Measurements from ENCODE around the gene ARID2. TPM values are rescaled to one million over a fixed set of nuclear protein-coding genes. Genes with fewer than 3 reads are reported as not detected.

The ARID2 gene
- total and polyA plus RNA-seq, 10 donors: 5.7 to 59.6 (median 42.6) TPM

- TF ChIP-seq CTCF (IDR thresholded peaks at IDR 0.05 in 8 of 11, conservative IDR thresholded peaks at IDR 0.05 in 3 of 11) (no peak), POLR2A (IDR thresholded peaks at IDR 0.05) (no peak), POLR2AphosphoS5 (IDR thresholded peaks at IDR 0.05) (no peak)
- 59 to 83% (median 60%) methylated on average over 1 of the region's 1 CpG for WGBS, 5 donors
- Histone ChIP-seq H3K4me1 (peaks cover 0 to 9% (median 0%) of the 10 kb centered on the region in 6 donors), H3K9me3 (no peaks in the 10 kb centered on the region), H3K27ac (no peak overlapping the region), H3K36me3 (peaks cover 0 to 80% (median 36%) of the 10 kb centered on the region in 6 donors), H3K4me3 (no peak overlapping the region), H3K27me3 (replicated peaks in 1 of 7) (no peaks in the 10 kb centered on the region)
- intact Hi-C loops (cut with DNase I; ENCODE audit: low total_unique reads): no loop called here
- no peak for DNase-seq
Measured at GRCh38 chr12:45934956-45935355, 205.4 kb downstream of the ARID2 start.

GRCh38 chr12:45938566-45938965 lies 209.1 kb downstream of the ARID2 start:
- Histone ChIP-seq H3K9me3 (no peaks in the 10 kb centered on the region), H3K27me3 (replicated peaks in 1 of 7) (no peaks in the 10 kb centered on the region), H3K4me3 (no peak overlapping the region), H3K36me3 (peaks cover 0 to 80% (median 30%) of the 10 kb centered on the region in 6 donors), H3K4me1 (peaks cover 0 to 8% (median 0%) of the 10 kb centered on the region in 6 donors), H3K27ac (no peak overlapping the region)
- TF ChIP-seq POLR2AphosphoS5 (IDR thresholded peaks at IDR 0.05): no peak
- no peak for TF ChIP-seq CTCF (IDR thresholded peaks at IDR 0.05 in 8 of 11, conservative IDR thresholded peaks at IDR 0.05 in 3 of 11)
- TF ChIP-seq POLR2A (IDR thresholded peaks at IDR 0.05): no peak
- no peak for DNase-seq
- intact Hi-C loops (cut with DNase I; ENCODE audit: low total_unique reads): no loop called here
- WGBS, 5 donors: 86 to 93% (median 91%) methylated on average over 2 of the region's 2 CpGs

- no peak overlapping the region for H3K27ac ChIP-seq
- intact Hi-C loops (cut with DNase I; ENCODE audit: low total_unique reads): no loop called here
Measured at GRCh38 chr12:45939759-45940158, 210.3 kb downstream of the ARID2 start.

GRCh38 chr12:45944771-45945170 lies 215.3 kb downstream of the ARID2 start:
- intact Hi-C loops (cut with DNase I; ENCODE audit: low total_unique reads): loop anchor here (2.0 kb wide), 1 partner anchor 20 kb away; no protein-coding TSS in a partner anchor
- Histone ChIP-seq H3K9me3 (no peaks in the 10 kb centered on the region), H3K27me3 (replicated peaks in 1 of 7) (no peaks in the 10 kb centered on the region), H3K4me3 (no peak overlapping the region), H3K27ac (no peak overlapping the region), H3K36me3 (peaks cover 0 to 100% (median 69%) of the 10 kb centered on the region in 6 donors), H3K4me1 (peaks cover 0 to 7% (median 0%) of the 10 kb centered on the region in 6 donors)
- 73 to 89% (median 82%) methylated on average over 1 of the region's 1 CpG for WGBS, 5 donors
- no peak for DNase-seq
- TF ChIP-seq POLR2AphosphoS5 (IDR thresholded peaks at IDR 0.05) (no peak), POLR2A (IDR thresholded peaks at IDR 0.05) (no peak), CTCF (IDR thresholded peaks at IDR 0.05 in 8 of 11, conservative IDR thresholded peaks at IDR 0.05 in 3 of 11) (no peak)

More at GRCh38 chr12:45939759-45940158, 210.3 kb downstream of the ARID2 start:
- no peak for DNase-seq
- 86 to 95% (median 93%) methylated on average over 2 of the region's 2 CpGs for WGBS, 5 donors
- peaks cover 0 to 4% (median 0%) of the 10 kb centered on the region in 6 donors for H3K4me1 ChIP-seq
- peaks cover 0 to 80% (median 37%) of the 10 kb centered on the region in 6 donors for H3K36me3 ChIP-seq
- no peak for TF ChIP-seq CTCF (IDR thresholded peaks at IDR 0.05 in 8 of 11, conservative IDR thresholded peaks at IDR 0.05 in 3 of 11)
- no peak for TF ChIP-seq POLR2A (IDR thresholded peaks at IDR 0.05)
- no peak for TF ChIP-seq POLR2AphosphoS5 (IDR thresholded peaks at IDR 0.05)
- H3K4me3 ChIP-seq: no peak overlapping the region
- no peaks in the 10 kb centered on the region for H3K27me3 ChIP-seq (replicated peaks in 1 of 7)
- H3K9me3 ChIP-seq: no peaks in the 10 kb centered on the region
